Muscle of leg (tissue), 11 donors: Measurements from ENCODE around the gene ADCY7. TPM values are rescaled to one million over a fixed set of nuclear protein-coding genes. Genes with fewer than 3 reads are reported as not detected.

Source experiments
- DNase-seq: peaks from one replicate; pipeline ENCODE4 v3.0.0; 2013
- H3K27ac ChIP-seq: one replicate; pipeline ENCODE4 v1.5.1; 2013; ENCODE audit warnings: mild to moderate bottlenecking, low read length, control low read depth
- H3K27me3 ChIP-seq: one replicate; pipeline ENCODE4 v1.6.1; 2013; ENCODE audit warnings: low read length; ENCODE audit not compliant: control insufficient read depth, insufficient read depth
- H3K36me3 ChIP-seq: one replicate; pipeline ENCODE4 v1.6.1; 2013; ENCODE audit warnings: low read length; ENCODE audit not compliant: control insufficient read depth, insufficient read depth
- H3K4me1 ChIP-seq: one replicate; pipeline ENCODE4 v1.6.1; 2013; ENCODE audit warnings: low read length; ENCODE audit not compliant: control insufficient read depth, insufficient read depth
- H3K4me3 ChIP-seq: one replicate; pipeline ENCODE4 v1.5.1; 2013; ENCODE audit warnings: low read length, control low read depth
- H3K9me3 ChIP-seq: replicated peaks from 2 replicates; pipeline ENCODE4 v1.6.1; 2013; ENCODE audit warnings: low read depth, low read length; ENCODE audit not compliant: control insufficient read depth
- WGBS: methylation state at CpG from one replicate; pipeline ENCODE4 v1.1.5; 2013; ENCODE audit warnings: missing lambda C conversion rate; ENCODE audit not compliant: insufficient coverage; 5-methylcytosine and 5-hydroxymethylcytosine counted together
- polyA plus RNA-seq, 8 donors: library from polyadenylated mRNA; unstranded; fragments of 120-200 nt; gene quantifications; one replicate each; pipeline versions ENCODE4 v1.2.1 to v1.2.3, GENCODE V29; 2013; ENCODE audit warnings: inconsistent platforms in 1 of 8, low replicate concordance in 1 of 8; ENCODE audit not compliant: insufficient read length in 8 of 8, insufficient read depth in 1 of 8
- total RNA-seq: library from RNA; stranded (reverse); fragments of 120-200 nt; gene quantifications from one replicate; pipeline ENCODE4 v1.2.4, GENCODE V29; 2013

Gene ADCY7
- total and polyA plus RNA-seq, 9 donors: 6.5 to 11.9 (median 7.6) TPM

GRCh38 chr16:50281391-50282009 lies 15.1 kb downstream of the ADCY7 start:
- Histone ChIP-seq H3K4me1 (peaks cover 31% of the 10 kb centered on the region), H3K36me3 (no peaks in the 10 kb centered on the region), H3K4me3 (no peak overlapping the region), H3K27ac (peak overlapping the region; percentile 29), H3K9me3 (peaks cover 5% of the 10 kb centered on the region), H3K27me3 (no peaks in the 10 kb centered on the region)
- WGBS: 49% methylated on average over 19 of the region's 21 CpGs
- no peak for DNase-seq

DNA sequence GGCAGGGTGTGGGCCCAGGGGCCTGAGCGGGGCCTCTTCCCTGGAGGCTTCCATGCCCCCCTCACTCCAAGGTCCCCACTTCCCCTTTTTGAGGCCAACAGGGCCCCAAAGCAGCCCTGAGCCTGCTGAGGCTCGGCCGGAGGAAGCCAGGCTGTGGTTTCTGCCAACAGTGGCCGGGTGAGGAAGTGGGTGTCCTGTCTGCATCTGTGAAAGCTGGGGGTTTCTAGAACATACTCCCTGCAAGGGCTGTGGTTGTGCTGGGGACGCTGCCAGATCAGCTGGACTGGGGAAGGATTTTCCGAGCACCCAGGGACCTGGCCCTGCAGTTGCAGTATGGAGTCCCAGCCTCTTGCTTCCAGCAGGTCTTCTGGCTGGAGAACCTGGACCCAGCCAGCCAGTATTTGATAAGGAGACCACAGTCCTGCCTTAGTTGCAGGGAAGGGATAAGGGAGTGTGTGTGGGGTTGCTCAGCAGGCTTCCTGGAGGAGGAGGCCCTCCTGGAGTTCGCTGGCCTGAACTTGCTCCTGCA lies 15.7 kb downstream of the ADCY7 start:
- Histone ChIP-seq H3K27me3 (no peaks in the 10 kb centered on the region), H3K4me3 (no peak overlapping the region), H3K36me3 (no peaks in the 10 kb centered on the region), H3K4me1 (peaks cover 31% of the 10 kb centered on the region), H3K9me3 (peaks cover 8% of the 10 kb centered on the region), H3K27ac (peak overlapping the region; percentile 29)
- WGBS: 23% methylated on average over 4 of the region's 7 CpGs
- DNase-seq: peak; percentile 85

DNA sequence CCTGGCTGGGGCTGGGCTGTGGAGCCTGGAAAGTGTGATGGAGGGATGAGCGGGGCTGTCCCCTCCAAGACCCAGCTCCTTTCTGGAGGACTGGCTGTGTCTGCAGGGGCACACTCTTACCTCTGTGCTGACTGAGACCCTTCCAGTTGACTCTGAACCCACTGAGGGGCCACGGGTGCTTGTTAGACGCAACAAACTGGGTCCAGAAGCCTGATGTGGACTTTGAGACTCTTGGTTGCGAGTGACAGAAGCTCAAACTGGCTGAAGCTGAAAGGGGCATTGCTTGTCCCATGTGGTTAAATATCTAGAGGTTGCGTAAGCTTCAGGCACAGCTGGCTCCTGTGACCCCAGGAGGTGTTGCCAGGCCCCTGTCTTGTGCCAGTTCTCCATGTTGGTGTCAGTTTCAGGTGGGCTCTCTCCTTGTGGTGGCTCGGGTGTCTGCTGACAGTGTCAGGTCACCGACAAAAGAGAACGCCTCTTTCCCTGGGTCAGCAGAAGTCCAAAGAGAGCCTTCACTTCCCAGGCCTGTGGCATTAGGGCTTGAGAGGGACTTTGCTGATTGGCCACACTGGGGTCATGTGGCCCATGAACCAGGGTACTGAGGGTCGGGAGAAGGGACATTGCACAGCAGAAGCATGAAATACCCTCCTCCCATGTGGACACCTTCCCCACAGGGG lies 16.7 kb downstream of the ADCY7 start:
- WGBS: 68% methylated on average over 8 of the region's 9 CpGs
- Histone ChIP-seq H3K36me3 (no peaks in the 10 kb centered on the region), H3K4me3 (no peak overlapping the region), H3K27me3 (no peaks in the 10 kb centered on the region), H3K9me3 (peaks cover 8% of the 10 kb centered on the region), H3K27ac (no peak overlapping the region), H3K4me1 (peaks cover 31% of the 10 kb centered on the region)
- DNase-seq: no peak

DNA sequence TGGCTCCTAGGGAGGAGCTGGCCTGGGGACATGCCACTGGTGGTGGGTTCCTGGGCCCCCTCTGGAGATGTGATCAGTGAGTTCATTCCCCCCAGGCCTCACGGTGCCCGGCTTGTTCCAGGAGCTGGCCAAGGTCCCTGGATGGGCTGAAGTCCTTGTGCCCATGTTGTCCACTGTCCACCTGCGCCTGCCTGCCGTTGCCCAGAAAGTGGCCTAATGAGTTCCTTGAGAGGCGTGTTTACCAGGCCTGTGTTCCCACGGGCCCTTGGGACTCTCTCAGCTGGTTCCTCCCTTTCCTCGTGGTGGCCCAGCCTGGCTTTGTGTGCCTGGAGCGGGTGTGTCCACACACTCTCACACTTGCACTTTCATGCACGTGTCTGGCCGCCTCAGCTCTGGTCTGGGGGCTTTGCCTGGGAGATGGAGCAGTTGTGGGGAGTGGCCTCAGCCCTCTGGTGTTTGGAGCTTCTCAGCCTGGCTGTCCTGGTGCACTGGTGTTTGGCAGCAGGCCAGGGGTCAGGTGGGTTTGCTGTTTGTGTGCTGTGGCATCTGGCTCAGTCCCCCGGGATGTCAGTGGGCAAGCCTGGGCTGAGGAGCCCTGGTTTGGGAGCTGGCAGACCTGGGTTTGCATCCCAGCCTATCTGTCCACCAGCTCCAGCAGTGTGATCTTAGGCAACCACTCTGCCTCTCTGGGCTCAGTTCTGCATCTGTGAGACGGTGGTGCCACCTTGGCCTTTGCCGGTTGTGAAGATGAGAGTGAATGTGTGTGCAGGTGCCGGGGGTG lies 18.0 kb downstream of the ADCY7 start:
- Histone ChIP-seq H3K4me1 (peaks cover 31% of the 10 kb centered on the region), H3K4me3 (no peak overlapping the region), H3K9me3 (peaks cover 8% of the 10 kb centered on the region), H3K27ac (no peak overlapping the region), H3K27me3 (no peaks in the 10 kb centered on the region), H3K36me3 (no peaks in the 10 kb centered on the region)
- no peak for DNase-seq
- 73% methylated on average over 6 of the region's 14 CpGs for WGBS

DNA sequence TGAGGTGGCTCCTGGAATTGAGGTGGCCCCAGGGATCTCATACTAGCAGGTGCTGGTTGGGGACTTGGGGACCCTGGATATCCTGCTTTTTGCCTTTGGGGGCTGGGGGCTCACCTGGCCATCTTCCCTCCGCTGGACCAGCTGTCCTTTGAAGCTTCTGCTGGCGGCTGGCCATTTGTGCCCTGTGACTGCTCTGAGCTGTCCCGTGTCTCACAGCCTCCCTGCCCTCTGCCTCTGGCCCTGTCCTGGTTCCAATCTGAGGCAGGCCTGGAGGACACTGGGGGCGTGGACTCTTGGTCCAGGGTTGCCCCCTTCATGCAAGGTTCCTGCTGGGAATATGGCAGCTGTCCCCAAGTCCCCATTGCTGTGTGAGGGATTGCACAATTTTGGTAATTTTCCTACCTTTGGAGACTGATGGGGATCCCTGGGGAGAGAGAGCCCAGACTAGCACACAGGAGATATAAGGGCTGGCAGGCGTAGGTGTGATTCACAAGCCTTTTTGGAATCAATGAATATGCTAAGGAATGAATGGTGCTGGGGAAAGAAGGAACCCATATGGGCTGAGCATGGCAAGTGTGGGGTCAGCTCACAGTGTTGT lies 19.2 kb downstream of the ADCY7 start:
- H3K4me3 ChIP-seq: no peak overlapping the region
- no peak overlapping the region for H3K27ac ChIP-seq
- DNase-seq: no peak

DNA sequence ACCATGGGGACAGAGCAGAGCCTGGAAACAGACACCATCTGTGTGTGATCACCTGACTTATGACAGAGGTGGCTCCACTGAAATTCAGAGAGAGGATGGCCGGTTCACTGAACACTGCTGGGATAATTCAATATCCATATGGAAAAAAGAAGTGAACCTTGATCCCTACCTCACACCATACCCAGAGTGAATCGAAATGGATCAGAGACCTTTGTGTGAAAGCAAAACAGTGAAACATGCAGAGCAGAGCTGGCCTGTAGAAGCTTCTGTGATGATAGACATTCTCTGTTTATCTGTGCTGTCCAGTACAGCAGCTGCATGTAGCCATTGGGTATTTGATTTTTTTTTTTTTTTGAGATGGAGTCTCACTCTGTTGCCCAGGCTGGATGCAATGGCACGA lies 20.3 kb downstream of the ADCY7 start:
- Histone ChIP-seq H3K27ac (no peak overlapping the region), H3K4me3 (no peak overlapping the region)
- WGBS: no CpG with 5 or more reads among the region's 3 CpGs

More for the DNA sequence above, 19.2 kb downstream of the ADCY7 start:
- H3K4me1 ChIP-seq: peaks cover 31% of the 10 kb centered on the region
- 75% methylated on average over 4 of the region's 5 CpGs for WGBS
- peaks cover 7% of the 10 kb centered on the region for H3K9me3 ChIP-seq
- H3K36me3 ChIP-seq: no peaks in the 10 kb centered on the region
- H3K27me3 ChIP-seq: no peaks in the 10 kb centered on the region

GRCh38 chr16:50288026-50288425 lies 21.7 kb downstream of the ADCY7 start:
- H3K27ac ChIP-seq: no peak overlapping the region
- no peaks in the 10 kb centered on the region for H3K27me3 ChIP-seq
- no peak overlapping the region for H3K4me3 ChIP-seq
- DNase-seq: no peak
- H3K9me3 ChIP-seq: peaks cover 5% of the 10 kb centered on the region
- H3K36me3 ChIP-seq: no peaks in the 10 kb centered on the region
- 89% methylated on average over 14 of the region's 17 CpGs for whole genome bisulfite sequencing
- peaks cover 14% of the 10 kb centered on the region for H3K4me1 ChIP-seq

More for the DNA sequence above, 20.3 kb downstream of the ADCY7 start:
- Histone ChIP-seq H3K36me3 (no peaks in the 10 kb centered on the region), H3K9me3 (peaks cover 5% of the 10 kb centered on the region), H3K27me3 (no peaks in the 10 kb centered on the region), H3K4me1 (peaks cover 25% of the 10 kb centered on the region)
- DNase-seq: no peak

GRCh38 chr16:50288920-50289319 lies 22.6 kb downstream of the ADCY7 start:
- Histone ChIP-seq H3K27me3 (no peaks in the 10 kb centered on the region), H3K27ac (no peak overlapping the region), H3K9me3 (peaks cover 5% of the 10 kb centered on the region), H3K4me3 (no peak overlapping the region), H3K36me3 (no peaks in the 10 kb centered on the region), H3K4me1 (peaks cover 10% of the 10 kb centered on the region)
- 92% methylated on average over 1 of the region's 3 CpGs for WGBS
- no peak for DNase-seq

DNA sequence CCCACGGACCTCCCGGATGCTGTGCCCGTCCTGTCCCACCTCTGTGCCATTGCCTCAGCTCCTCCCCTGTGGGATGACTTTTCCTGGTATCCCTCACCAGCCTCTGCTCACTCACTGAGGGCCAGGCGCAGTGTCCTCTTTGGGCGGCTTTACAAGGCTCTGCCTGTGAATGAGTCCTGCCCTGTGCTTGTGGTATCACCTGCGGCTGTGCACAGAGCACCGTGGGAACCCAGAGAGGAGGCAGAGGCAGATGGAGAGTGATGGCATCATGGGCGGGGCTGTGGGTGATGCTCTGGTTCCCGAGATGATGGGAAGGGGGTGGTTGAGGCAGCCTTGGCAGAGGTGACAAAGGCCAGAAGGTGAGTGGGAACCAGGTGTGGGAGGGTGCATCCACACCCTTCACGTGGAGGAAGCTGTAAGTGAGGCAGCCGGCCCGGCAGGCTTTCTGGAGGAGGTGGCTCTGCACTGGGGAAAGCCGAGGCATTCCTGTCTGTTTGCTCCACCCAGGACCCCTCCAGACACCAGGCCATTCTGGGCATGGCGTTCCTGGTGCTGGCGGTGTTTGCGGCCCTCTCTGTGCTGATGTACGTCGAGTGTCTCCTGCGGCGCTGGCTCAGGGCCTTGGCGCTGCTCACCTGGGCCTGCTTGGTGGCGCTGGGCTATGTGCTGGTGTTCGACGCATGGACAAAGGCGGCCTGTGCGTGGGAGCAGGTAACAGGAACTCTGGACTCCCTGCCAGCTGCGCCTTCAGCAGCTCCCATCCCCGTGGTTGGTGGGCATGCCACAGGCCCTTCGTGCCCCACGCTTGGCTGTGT lies 23.8 kb downstream of the ADCY7 start:
- no peaks in the 10 kb centered on the region for H3K27me3 ChIP-seq
- 90% methylated on average over 30 of the region's 30 CpGs for WGBS
- H3K4me3 ChIP-seq: no peak overlapping the region
- H3K27ac ChIP-seq: no peak overlapping the region
- H3K9me3 ChIP-seq: peaks cover 5% of the 10 kb centered on the region
- H3K36me3 ChIP-seq: peaks cover 3% of the 10 kb centered on the region
- peaks cover 2% of the 10 kb centered on the region for H3K4me1 ChIP-seq
- no peak for DNase-seq
